ENCODE data around the gene LRMDA. TPM values are rescaled to one million over a fixed set of nuclear protein-coding genes. Genes with fewer than 3 reads are reported as not detected.

Gene LRMDA
- total RNA-seq, 1 experiment from 2014 or later = not detected

DNA sequence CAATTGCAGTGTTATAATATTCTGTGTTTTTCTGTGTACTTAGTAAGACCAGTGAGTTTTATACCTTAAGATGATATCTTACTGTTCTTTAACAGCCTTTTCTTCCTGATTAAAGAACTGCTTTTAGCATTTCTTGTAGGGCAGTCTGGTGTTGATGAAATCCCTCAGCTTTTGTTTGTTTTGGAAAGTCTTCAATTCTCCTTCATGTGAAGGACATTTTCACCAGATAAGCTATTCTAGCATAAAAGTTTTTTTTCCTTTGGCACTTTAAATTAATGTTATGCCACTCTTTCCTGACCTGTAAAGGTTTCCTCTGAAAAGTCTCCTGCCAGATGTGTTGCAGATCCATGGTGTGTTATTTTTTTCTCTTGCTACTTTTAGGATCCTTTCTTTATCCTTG lies 1059.8 kb downstream of the LRMDA start:
- CTCF ChIA-PET = no interaction called here
- BruUV-seq (replicated peaks) = no TSS peak

DNA sequence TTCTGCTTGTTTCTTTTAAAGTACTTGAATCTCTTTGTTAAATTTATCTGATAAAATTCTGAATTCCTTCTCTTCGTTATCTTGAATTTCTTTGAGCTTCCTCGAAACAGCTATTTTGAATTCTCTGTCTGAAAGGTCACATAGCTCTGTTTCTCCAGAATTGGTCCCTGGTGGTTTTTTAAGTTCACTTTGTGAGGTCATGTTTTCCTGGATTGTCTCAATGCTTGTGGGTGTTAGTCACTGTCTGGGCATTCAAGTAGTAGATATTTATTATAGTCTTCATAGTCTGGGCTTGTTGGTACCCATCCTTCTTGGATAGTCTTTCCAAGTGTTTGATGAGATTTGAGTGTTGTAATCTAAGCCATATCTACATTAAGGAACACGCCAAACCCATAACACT lies 1060.6 kb downstream of the LRMDA start:
- H3K9me3 ChIP-seq (ENCODE audit: low read depth, low read length, poor library complexity, severe bottlenecking) = peaks cover 6% of the 10 kb centered on the region
- POLR2A ChIA-PET (ENCODE audit: low non-redundant PET) = no interaction called here
- H3K4me1 ChIP-seq (ENCODE audit: insufficient read depth, low read length, poor library complexity, severe bottlenecking) = no peaks in the 10 kb centered on the region
- no peak overlapping the region for H3K4me3 ChIP-seq (ENCODE audit: low read depth, low read length, poor library complexity, severe bottlenecking)
- CTCF ChIA-PET = no interaction called here
- no peak overlapping the region for H3K27ac ChIP-seq (ENCODE audit: low read depth, low read length, poor library complexity, severe bottlenecking)
- DNase-seq (ENCODE audit: low spot score) = no peak
- TF ChIP-seq, protein P1, sequence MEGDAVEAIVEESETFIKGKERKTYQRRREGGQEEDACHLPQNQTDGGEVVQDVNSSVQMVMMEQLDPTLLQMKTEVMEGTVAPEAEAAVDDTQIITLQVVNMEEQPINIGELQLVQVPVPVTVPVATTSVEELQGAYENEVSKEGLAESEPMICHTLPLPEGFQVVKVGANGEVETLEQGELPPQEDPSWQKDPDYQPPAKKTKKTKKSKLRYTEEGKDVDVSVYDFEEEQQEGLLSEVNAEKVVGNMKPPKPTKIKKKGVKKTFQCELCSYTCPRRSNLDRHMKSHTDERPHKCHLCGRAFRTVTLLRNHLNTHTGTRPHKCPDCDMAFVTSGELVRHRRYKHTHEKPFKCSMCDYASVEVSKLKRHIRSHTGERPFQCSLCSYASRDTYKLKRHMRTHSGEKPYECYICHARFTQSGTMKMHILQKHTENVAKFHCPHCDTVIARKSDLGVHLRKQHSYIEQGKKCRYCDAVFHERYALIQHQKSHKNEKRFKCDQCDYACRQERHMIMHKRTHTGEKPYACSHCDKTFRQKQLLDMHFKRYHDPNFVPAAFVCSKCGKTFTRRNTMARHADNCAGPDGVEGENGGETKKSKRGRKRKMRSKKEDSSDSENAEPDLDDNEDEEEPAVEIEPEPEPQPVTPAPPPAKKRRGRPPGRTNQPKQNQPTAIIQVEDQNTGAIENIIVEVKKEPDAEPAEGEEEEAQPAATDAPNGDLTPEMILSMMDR (conservative IDR thresholded peaks at IDR 0.05; ENCODE audit: low read depth, low read length) = no peak
- TF ChIP-seq EZH2 (IDR thresholded peaks at IDR 0.05; ENCODE audit: borderline replicate concordance, low read depth, low read length, poor library complexity, severe bottlenecking) = no peak
- no TSS peak for BruUV-seq (replicated peaks)
- no peaks in the 10 kb centered on the region for H3K36me3 ChIP-seq (ENCODE audit: insufficient read depth, low read length, poor library complexity, severe bottlenecking)
- H3K27me3 ChIP-seq (replicated peaks; ENCODE audit: insufficient read depth, low read depth, low read length, poor library complexity) = no peaks in the 10 kb centered on the region
- intact Hi-C loops (cut with micrococcal nuclease; ENCODE audit: unreplicated experiment) = no loop called here

More for the DNA sequence above, 1059.8 kb downstream of the LRMDA start:
- H3K4me1 ChIP-seq (ENCODE audit: insufficient read depth, low read length, poor library complexity, severe bottlenecking) = no peaks in the 10 kb centered on the region
- peaks cover 6% of the 10 kb centered on the region for H3K9me3 ChIP-seq (ENCODE audit: low read depth, low read length, poor library complexity, severe bottlenecking)
- H3K4me3 ChIP-seq (ENCODE audit: low read depth, low read length, poor library complexity, severe bottlenecking) = no peak overlapping the region
- POLR2A ChIA-PET (ENCODE audit: low non-redundant PET) = no interaction called here
- no peak overlapping the region for H3K27ac ChIP-seq (ENCODE audit: low read depth, low read length, poor library complexity, severe bottlenecking)
- no peak for DNase-seq (ENCODE audit: low spot score)
- H3K36me3 ChIP-seq (ENCODE audit: insufficient read depth, low read length, poor library complexity, severe bottlenecking) = no peaks in the 10 kb centered on the region
- TF ChIP-seq EZH2 (IDR thresholded peaks at IDR 0.05; ENCODE audit: borderline replicate concordance, low read depth, low read length, poor library complexity, severe bottlenecking) = no peak
- TF ChIP-seq, protein P1 (conservative IDR thresholded peaks at IDR 0.05; ENCODE audit: low read depth, low read length) = no peak
- intact Hi-C loops (cut with micrococcal nuclease; ENCODE audit: unreplicated experiment) = no loop called here
- H3K27me3 ChIP-seq (replicated peaks; ENCODE audit: insufficient read depth, low read depth, low read length, poor library complexity) = no peaks in the 10 kb centered on the region

DNA sequence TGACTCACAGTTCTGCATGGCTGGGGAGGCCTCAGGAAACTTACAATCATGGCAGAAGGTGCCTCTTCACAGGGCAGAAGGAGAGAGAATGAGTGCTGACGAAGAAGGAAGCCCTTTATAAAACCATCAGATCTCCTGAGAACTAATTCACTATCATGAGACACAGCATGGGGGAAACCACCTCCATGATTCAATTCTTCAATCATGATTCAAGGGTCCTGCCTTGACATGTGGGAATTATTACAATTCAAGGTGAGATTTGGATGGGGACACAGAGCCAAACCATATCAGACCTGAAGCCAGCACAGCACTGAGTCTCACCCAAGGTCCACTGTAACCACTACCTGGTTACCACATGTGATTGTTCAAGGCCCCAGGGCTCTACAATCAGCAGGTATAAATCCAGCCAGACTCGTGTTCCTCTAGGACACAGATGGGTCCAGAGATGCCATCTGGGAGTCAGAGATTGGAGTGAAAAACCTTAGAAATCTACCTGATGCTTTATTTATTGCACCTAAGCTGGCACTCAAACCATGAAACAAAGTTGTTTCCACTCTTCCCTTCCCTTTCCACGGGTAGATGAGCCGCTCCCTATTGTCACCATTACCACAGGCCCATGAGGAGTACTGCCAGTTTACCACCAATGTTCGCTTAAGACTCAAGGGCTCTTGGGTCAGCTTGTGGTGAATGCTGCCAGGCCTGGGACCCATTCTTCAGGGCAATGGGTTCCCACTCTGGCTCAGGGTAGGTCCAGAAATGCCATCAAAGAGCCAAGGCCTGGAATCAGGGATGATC lies 1061.5 kb downstream of the LRMDA start:
- no peak overlapping the region for H3K4me3 ChIP-seq (ENCODE audit: low read depth, low read length, poor library complexity, severe bottlenecking)
- no peaks in the 10 kb centered on the region for H3K4me1 ChIP-seq (ENCODE audit: insufficient read depth, low read length, poor library complexity, severe bottlenecking)
- intact Hi-C loops (cut with micrococcal nuclease; ENCODE audit: unreplicated experiment) = no loop called here
- POLR2A ChIA-PET (ENCODE audit: low non-redundant PET) = no interaction called here
- H3K27ac ChIP-seq (ENCODE audit: low read depth, low read length, poor library complexity, severe bottlenecking) = no peak overlapping the region
- H3K9me3 ChIP-seq (ENCODE audit: low read depth, low read length, poor library complexity, severe bottlenecking) = peaks cover 6% of the 10 kb centered on the region
- H3K36me3 ChIP-seq (ENCODE audit: insufficient read depth, low read length, poor library complexity, severe bottlenecking) = no peaks in the 10 kb centered on the region
- TF ChIP-seq EZH2 (IDR thresholded peaks at IDR 0.05; ENCODE audit: borderline replicate concordance, low read depth, low read length, poor library complexity, severe bottlenecking) = no peak
- TF ChIP-seq, protein P1 (conservative IDR thresholded peaks at IDR 0.05; ENCODE audit: low read depth, low read length) = no peak
- BruUV-seq (replicated peaks) = no TSS peak
- no peak for DNase-seq (ENCODE audit: low spot score)
- CTCF ChIA-PET = no interaction called here
- no peaks in the 10 kb centered on the region for H3K27me3 ChIP-seq (replicated peaks; ENCODE audit: insufficient read depth, low read depth, low read length, poor library complexity)
